ENCODE data around the gene RIC3. TPM values are rescaled to one million over a fixed set of nuclear protein-coding genes. Genes with fewer than 3 reads are reported as not detected.

RIC3 gene
- total RNA-seq, 1 donor from 2014 or later, result 23.1 TPM

GRCh38 chr11:8079111-8079675 is 89.6 kb downstream of the RIC3 start:
- DNase-seq (ENCODE audit: low spot score, unreplicated experiment), result no peak
- no peak overlapping the region for H3K27ac Mint-ChIP-seq
- peak overlapping the region; percentile 61 for H3K4me3 Mint-ChIP-seq (ENCODE audit: low read depth)
- H3K36me3 Mint-ChIP-seq (ENCODE audit: insufficient read depth), result no peaks in the 10 kb centered on the region
- TF ChIP-seq, protein P1, sequence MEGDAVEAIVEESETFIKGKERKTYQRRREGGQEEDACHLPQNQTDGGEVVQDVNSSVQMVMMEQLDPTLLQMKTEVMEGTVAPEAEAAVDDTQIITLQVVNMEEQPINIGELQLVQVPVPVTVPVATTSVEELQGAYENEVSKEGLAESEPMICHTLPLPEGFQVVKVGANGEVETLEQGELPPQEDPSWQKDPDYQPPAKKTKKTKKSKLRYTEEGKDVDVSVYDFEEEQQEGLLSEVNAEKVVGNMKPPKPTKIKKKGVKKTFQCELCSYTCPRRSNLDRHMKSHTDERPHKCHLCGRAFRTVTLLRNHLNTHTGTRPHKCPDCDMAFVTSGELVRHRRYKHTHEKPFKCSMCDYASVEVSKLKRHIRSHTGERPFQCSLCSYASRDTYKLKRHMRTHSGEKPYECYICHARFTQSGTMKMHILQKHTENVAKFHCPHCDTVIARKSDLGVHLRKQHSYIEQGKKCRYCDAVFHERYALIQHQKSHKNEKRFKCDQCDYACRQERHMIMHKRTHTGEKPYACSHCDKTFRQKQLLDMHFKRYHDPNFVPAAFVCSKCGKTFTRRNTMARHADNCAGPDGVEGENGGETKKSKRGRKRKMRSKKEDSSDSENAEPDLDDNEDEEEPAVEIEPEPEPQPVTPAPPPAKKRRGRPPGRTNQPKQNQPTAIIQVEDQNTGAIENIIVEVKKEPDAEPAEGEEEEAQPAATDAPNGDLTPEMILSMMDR (IDR thresholded peaks at IDR 0.05; ENCODE audit: unreplicated experiment), result no peak
- peaks cover 9% of the 10 kb centered on the region for H3K4me1 Mint-ChIP-seq (ENCODE audit: low read depth)
- H3K27me3 Mint-ChIP-seq, result peaks cover 38% of the 10 kb centered on the region
- H3K9me3 Mint-ChIP-seq (ENCODE audit: low read depth), result no peaks in the 10 kb centered on the region

GRCh38 chr11:8075119-8075726 is 93.6 kb downstream of the RIC3 start:
- H3K27ac Mint-ChIP-seq, result no peak overlapping the region
- H3K36me3 Mint-ChIP-seq (ENCODE audit: insufficient read depth), result no peaks in the 10 kb centered on the region
- H3K4me3 Mint-ChIP-seq (ENCODE audit: low read depth), result no peak overlapping the region
- H3K4me1 Mint-ChIP-seq (ENCODE audit: low read depth), result no peaks in the 10 kb centered on the region
- H3K27me3 Mint-ChIP-seq, result peaks cover 57% of the 10 kb centered on the region
- H3K9me3 Mint-ChIP-seq (ENCODE audit: low read depth), result no peaks in the 10 kb centered on the region
- TF ChIP-seq, protein P1 (IDR thresholded peaks at IDR 0.05; ENCODE audit: unreplicated experiment), result no peak
- no peak for DNase-seq (ENCODE audit: low spot score, unreplicated experiment)

GRCh38 chr11:8071616-8072581 is 96.9 kb downstream of the RIC3 start:
- Mint-ChIP-seq H3K4me3 (ENCODE audit: low read depth) (no peak overlapping the region), H3K4me1 (ENCODE audit: low read depth) (no peaks in the 10 kb centered on the region), H3K9me3 (ENCODE audit: low read depth) (no peaks in the 10 kb centered on the region), H3K27ac (no peak overlapping the region), H3K36me3 (ENCODE audit: insufficient read depth) (no peaks in the 10 kb centered on the region), H3K27me3 (peaks cover 49% of the 10 kb centered on the region)
- TF ChIP-seq, protein P1 (IDR thresholded peaks at IDR 0.05; ENCODE audit: unreplicated experiment), result no peak
- DNase-seq (ENCODE audit: low spot score, unreplicated experiment), result no peak

DNA sequence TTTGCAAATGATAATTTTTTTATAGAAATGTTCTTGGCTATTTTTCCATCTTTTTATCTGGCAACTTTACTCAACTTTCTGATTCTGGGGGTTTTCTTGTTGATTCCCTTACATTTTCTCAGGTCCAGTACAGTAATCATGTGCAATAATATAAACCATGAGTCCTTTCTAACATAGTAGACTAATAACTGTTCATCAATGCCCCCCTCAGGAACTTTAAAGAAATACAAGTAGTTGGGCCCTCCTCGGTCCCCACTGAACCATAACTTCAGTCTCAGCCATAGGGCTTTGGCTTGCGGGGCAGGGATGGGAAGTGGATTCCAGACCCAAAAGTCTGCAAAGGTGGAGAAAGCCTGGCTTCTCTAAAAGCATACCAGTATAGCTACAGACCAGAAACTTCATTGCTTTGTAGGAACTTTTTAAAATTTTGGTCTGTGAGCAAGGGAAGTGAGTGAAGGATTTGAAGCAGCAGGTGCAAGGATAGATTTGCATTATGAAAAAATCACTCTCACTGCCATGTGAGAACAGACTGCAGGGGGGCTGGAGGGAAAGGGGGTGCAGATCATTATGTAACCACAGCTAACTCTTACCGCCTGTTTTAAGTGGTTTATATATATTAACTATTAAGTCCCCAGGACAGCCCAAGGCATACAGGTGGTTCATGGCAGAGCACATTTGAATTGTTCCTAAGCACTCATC is 98.3 kb downstream of the RIC3 start:
- Mint-ChIP-seq H3K27me3 (peaks cover 48% of the 10 kb centered on the region), H3K4me3 (ENCODE audit: low read depth) (no peak overlapping the region), H3K27ac (no peak overlapping the region), H3K36me3 (ENCODE audit: insufficient read depth) (no peaks in the 10 kb centered on the region), H3K4me1 (ENCODE audit: low read depth) (no peaks in the 10 kb centered on the region), H3K9me3 (ENCODE audit: low read depth) (no peaks in the 10 kb centered on the region)
- DNase-seq (ENCODE audit: low spot score, unreplicated experiment), result no peak
- TF ChIP-seq, protein P1 (IDR thresholded peaks at IDR 0.05; ENCODE audit: unreplicated experiment), result peak; percentile 38

DNA sequence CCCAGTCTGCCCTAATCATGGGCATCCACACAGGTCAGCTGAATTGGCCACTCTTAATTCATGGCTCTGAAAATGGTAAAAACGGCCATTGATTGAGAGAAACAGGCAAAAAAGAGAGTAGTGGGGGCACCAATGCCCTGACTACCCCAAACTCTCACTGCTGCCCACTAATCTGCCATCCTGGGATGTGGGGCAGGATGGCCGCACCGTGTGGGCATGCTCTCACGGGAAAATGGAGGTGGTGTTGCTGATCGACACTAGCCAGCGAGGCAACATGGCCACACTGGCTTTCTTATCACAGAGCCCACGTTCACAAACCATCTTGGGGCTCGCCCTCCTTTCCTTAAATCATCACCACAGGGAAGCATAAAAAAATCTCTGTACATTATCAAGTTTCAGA is 99.1 kb downstream of the RIC3 start:
- no peak overlapping the region for H3K27ac Mint-ChIP-seq

More for the DNA sequence above, 99.1 kb downstream of the RIC3 start:
- no peak overlapping the region for H3K4me3 Mint-ChIP-seq (ENCODE audit: low read depth)
- H3K4me1 Mint-ChIP-seq (ENCODE audit: low read depth), result no peaks in the 10 kb centered on the region
- TF ChIP-seq, protein P1 (IDR thresholded peaks at IDR 0.05; ENCODE audit: unreplicated experiment), result no peak
- H3K9me3 Mint-ChIP-seq (ENCODE audit: low read depth), result no peaks in the 10 kb centered on the region
- H3K27me3 Mint-ChIP-seq, result peaks cover 50% of the 10 kb centered on the region
- DNase-seq (ENCODE audit: low spot score, unreplicated experiment), result no peak
- H3K36me3 Mint-ChIP-seq (ENCODE audit: insufficient read depth), result no peaks in the 10 kb centered on the region
